Renal cortical epithelial cell (primary cell): Measurements from ENCODE around the gene LSM6. TPM values are rescaled to one million over a fixed set of nuclear protein-coding genes. Genes with fewer than 3 reads are reported as not detected.
A peak's percentile ranks its signal among the peaks of the same experiment; 100 is the strongest.

Source experiments
- DNase-seq: peaks from one replicate; pipeline ENCODE4 v3.0.0-alpha.2; 2011; ENCODE audit warnings: low read depth
- total RNA-seq: library from RNA; depleted of rRNA; stranded (reverse); fragments of >200 nt; gene quantifications from 2 replicates; pipeline ENCODE4 v1.2.3, GENCODE V29; 2014

Gene LSM6
- 22.3 and 27.8 TPM in 2 replicates for total RNA-seq

- DNase-seq = peak; percentile 70
These were observed at the start of gene LSM6 for GRCh38 chr4:146175541-146176453. TSS of gene LSM6 (plus strand) at chr4:146175718. CDS start at chr4:146182922, 7,204 bp downstream.

GRCh38 chr4:146132445-146132844 lies 43.1 kb upstream of the LSM6 start:
- DNase-seq = peak; percentile 29

GRCh38 chr4:146134761-146135445 lies 40.6 kb upstream of the LSM6 start:
- no peak for DNase-seq

- no peak for DNase-seq
These were observed 39.6 kb upstream of the LSM6 start for GRCh38 chr4:146135941-146136340.

- peak; percentile 21 for DNase-seq
These were observed 32.8 kb upstream of the LSM6 start for GRCh38 chr4:146142768-146143167.

- DNase-seq = no peak
These were observed 31.6 kb upstream of the LSM6 start for GRCh38 chr4:146143888-146144287.

GRCh38 chr4:146146918-146147317 lies 28.6 kb upstream of the LSM6 start:
- DNase-seq = no peak

- DNase-seq = no peak
These were observed 27.5 kb upstream of the LSM6 start for GRCh38 chr4:146148021-146148420.

- no peak for DNase-seq
These were observed 21.5 kb upstream of the LSM6 start for GRCh38 chr4:146154057-146154456.

GRCh38 chr4:146155152-146155724 lies 20.3 kb upstream of the LSM6 start:
- DNase-seq = no peak

GRCh38 chr4:146158036-146158745 lies 17.3 kb upstream of the LSM6 start:
- no peak for DNase-seq

GRCh38 chr4:146159384-146160058 lies 16.0 kb upstream of the LSM6 start:
- no peak for DNase-seq

GRCh38 chr4:146161243-146161642 lies 14.3 kb upstream of the LSM6 start:
- no peak for DNase-seq

GRCh38 chr4:146165221-146165620 lies 10.3 kb upstream of the LSM6 start:
- DNase-seq = no peak

- peak; percentile 66 for DNase-seq
These were observed 9.7 kb upstream of the LSM6 start for GRCh38 chr4:146165840-146166239.

GRCh38 chr4:146170149-146170548 lies 5.4 kb upstream of the LSM6 start:
- DNase-seq = no peak

- DNase-seq = no peak
These were observed 1.4 kb downstream of the LSM6 start for GRCh38 chr4:146176891-146177290.

- DNase-seq = no peak
These were observed 2.6 kb downstream of the LSM6 start for GRCh38 chr4:146178126-146178525.

- no peak for DNase-seq
These were observed 4.4 kb downstream of the LSM6 start for GRCh38 chr4:146179784-146180370.

- DNase-seq = no peak
These were observed 6.9 kb downstream of the LSM6 start for GRCh38 chr4:146182443-146182842.

GRCh38 chr4:146183209-146183608 lies 7.7 kb downstream of the LSM6 start:
- no peak for DNase-seq
